Transverse colon (tissue), 3 donors: Measurements from ENCODE around the gene ACOT4.

ENCODE experiments used
- EP300 ChIP-seq: sonication (generic); formaldehyde crosslinking; IDR thresholded peaks from one replicate; pipeline ENCODE4 v1.6.1; 2017; ENCODE audit warnings: antibody characterized with exemption, low read depth
- TF ChIP-seq, protein P1 (sequence below), 5 experiments: fragments of 200-600 bp in 3 of 5; fragments of 450-650 bp in 2 of 5; sonication (generic) in 3 of 5; IDR thresholded peaks; 1 replicate in 2 of 5; 2 replicates in 3 of 5; pipeline ENCODE4 v1.5.1; 2016 to 2017; ENCODE audit warnings: antibody characterized with exemption in 5 of 5, inconsistent platforms in 3 of 5, mild to moderate bottlenecking in 2 of 5, moderate library complexity in 1 of 5

DNA sequence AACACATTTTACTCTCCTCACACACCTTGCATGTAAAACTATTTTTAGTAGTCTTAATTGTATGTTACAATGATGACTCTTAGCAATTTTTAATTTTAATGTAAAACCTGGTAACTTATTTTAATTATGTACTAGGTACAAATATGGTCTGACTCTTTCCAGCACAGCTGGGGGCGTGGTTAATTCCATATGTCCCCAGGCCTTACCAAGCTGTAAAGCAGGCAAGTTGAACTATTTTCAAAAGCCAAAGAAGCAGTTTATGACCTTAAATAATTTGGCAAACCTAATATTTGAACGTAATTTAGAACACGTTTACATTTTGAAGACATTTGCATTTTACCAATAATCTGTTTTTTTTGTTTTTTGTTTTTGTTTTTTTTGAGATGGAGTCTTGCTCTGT is 11.3 kb downstream of the ACOT4 start:
- TF ChIP-seq EP300: no peak
- TF ChIP-seq, protein P1, sequence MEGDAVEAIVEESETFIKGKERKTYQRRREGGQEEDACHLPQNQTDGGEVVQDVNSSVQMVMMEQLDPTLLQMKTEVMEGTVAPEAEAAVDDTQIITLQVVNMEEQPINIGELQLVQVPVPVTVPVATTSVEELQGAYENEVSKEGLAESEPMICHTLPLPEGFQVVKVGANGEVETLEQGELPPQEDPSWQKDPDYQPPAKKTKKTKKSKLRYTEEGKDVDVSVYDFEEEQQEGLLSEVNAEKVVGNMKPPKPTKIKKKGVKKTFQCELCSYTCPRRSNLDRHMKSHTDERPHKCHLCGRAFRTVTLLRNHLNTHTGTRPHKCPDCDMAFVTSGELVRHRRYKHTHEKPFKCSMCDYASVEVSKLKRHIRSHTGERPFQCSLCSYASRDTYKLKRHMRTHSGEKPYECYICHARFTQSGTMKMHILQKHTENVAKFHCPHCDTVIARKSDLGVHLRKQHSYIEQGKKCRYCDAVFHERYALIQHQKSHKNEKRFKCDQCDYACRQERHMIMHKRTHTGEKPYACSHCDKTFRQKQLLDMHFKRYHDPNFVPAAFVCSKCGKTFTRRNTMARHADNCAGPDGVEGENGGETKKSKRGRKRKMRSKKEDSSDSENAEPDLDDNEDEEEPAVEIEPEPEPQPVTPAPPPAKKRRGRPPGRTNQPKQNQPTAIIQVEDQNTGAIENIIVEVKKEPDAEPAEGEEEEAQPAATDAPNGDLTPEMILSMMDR (IDR thresholded peaks at IDR 0.05): no peak
